GM23338 (cell line): ENCODE results near the gene PSORS1C1. TPM values are rescaled to one million over a fixed set of nuclear protein-coding genes. Genes with fewer than 3 reads are reported as not detected.

ENCODE experiments used
- ATAC-seq: fragments of 200-7000 bp; cut with Tn5 transposase; 3 replicates; pipeline ENCODE4 v1.9.1; 2020
- DNase-seq: peaks from one replicate; pipeline ENCODE4 v3.0.0-alpha.2; 2015; ENCODE audit warnings: low spot score
- H2AFZ ChIP-seq: fragments of 200-600 bp; sonication (generic); 2 replicates; pipeline ENCODE4 v1.8.0; 2016; ENCODE audit warnings: antibody characterized with exemption, mild to moderate bottlenecking, moderate library complexity
- H3F3A ChIP-seq: fragments of 200-600 bp; sonication (generic); replicated peaks from 2 replicates; pipeline ENCODE4 v1.8.0; 2017; ENCODE audit warnings: antibody characterized with exemption, mixed run types, low read depth
- H3K27ac ChIP-seq: fragments of 200-600 bp; sonication (generic); 2 replicates; pipeline ENCODE4 v1.6.1; 2016; ENCODE audit warnings: low read depth
- H3K27me3 ChIP-seq: fragments of 200-600 bp; sonication (generic); 2 replicates; pipeline ENCODE4 v1.8.0; 2016; ENCODE audit warnings: mild to moderate bottlenecking, mixed run types, moderate library complexity; ENCODE audit not compliant: insufficient read depth
- H3K36me3 ChIP-seq: fragments of 200-600 bp; sonication (generic); 2 replicates; pipeline ENCODE4 v1.8.0; 2016; ENCODE audit warnings: mild to moderate bottlenecking; ENCODE audit not compliant: insufficient read depth
- H3K4me1 ChIP-seq: fragments of 200-600 bp; sonication (generic); 2 replicates; pipeline ENCODE4 v1.8.0; 2016; ENCODE audit warnings: mild to moderate bottlenecking, moderate library complexity; ENCODE audit not compliant: insufficient read depth
- H3K4me2 ChIP-seq: fragments of 200-600 bp; sonication (generic); 2 replicates; pipeline ENCODE4 v1.7.1; 2017; ENCODE audit warnings: mixed run types
- H3K4me3 ChIP-seq: fragments of 200-600 bp; sonication (generic); 2 replicates; pipeline ENCODE4 v1.6.1; 2016; ENCODE audit warnings: mixed run types
- H3K79me2 ChIP-seq: fragments of 200-600 bp; sonication (generic); replicated peaks from 2 replicates; pipeline ENCODE4 v1.8.0; 2017; ENCODE audit warnings: mild to moderate bottlenecking; ENCODE audit not compliant: insufficient read depth
- H3K9me2 ChIP-seq: fragments of 200-600 bp; sonication (generic); 2 replicates; pipeline ENCODE4 v1.8.0; 2017; ENCODE audit not compliant: insufficient read depth
- H4K20me1 ChIP-seq: fragments of 200-600 bp; sonication (generic); replicated peaks from 2 replicates; pipeline ENCODE4 v1.8.0; 2017; ENCODE audit warnings: mild to moderate bottlenecking; ENCODE audit not compliant: insufficient read depth
- H3K27ac Mint-ChIP-seq: 2 replicates; pipeline ENCODE4 v1.8.0; 2020; ENCODE audit warnings: inconsistent platforms, mild to moderate bottlenecking, moderate library complexity, mixed read lengths
- H3K27me3 Mint-ChIP-seq: 3 replicates; pipeline ENCODE4 v1.8.0; 2022; ENCODE audit warnings: low read depth, mild to moderate bottlenecking, moderate library complexity, mixed read lengths, inconsistent platforms; ENCODE audit not compliant: insufficient read depth, poor library complexity
- H3K36me3 Mint-ChIP-seq: 3 replicates; pipeline ENCODE4 v1.8.0; 2021; ENCODE audit warnings: low read depth, mild to moderate bottlenecking, inconsistent platforms, moderate library complexity, mixed read lengths
- H3K4me1 Mint-ChIP-seq: 3 replicates; pipeline ENCODE4 v1.8.0; 2020; ENCODE audit warnings: mild to moderate bottlenecking, inconsistent platforms, mixed read lengths
- H3K4me3 Mint-ChIP-seq: 3 replicates; pipeline ENCODE4 v1.8.0; 2021; ENCODE audit warnings: moderate library complexity, mild to moderate bottlenecking, inconsistent platforms, mixed read lengths
- H3K9me3 Mint-ChIP-seq: 3 replicates; pipeline ENCODE4 v1.8.0; 2020; ENCODE audit warnings: moderate library complexity, mild to moderate bottlenecking, inconsistent platforms, mixed read lengths
- CTCF ChIP-seq, 2 experiments: fragments of 200-600 bp in 1 of 2; sonication (generic) in 1 of 2; conservative IDR thresholded peaks; 2 replicates each; pipeline versions ENCODE4 v1.5.1 to v1.6.1; 2016 to 2017; ENCODE audit warnings: antibody characterized with exemption in 2 of 2, low read depth in 2 of 2, mild to moderate bottlenecking in 2 of 2, moderate library complexity in 1 of 2
- ETS1 ChIP-seq: IDR thresholded peaks from 2 replicates; pipeline ENCODE4 v1.6.1; 2016; ENCODE audit warnings: antibody characterized with exemption
- EZH2 ChIP-seq: fragments of 200-600 bp; sonication (generic); IDR thresholded peaks from one replicate; pipeline ENCODE4 v1.8.0; 2017; ENCODE audit warnings: antibody characterized with exemption, mild to moderate bottlenecking, low read depth; ENCODE audit not compliant: unreplicated experiment
- EZH2phosphoT487 ChIP-seq: fragments of 200-600 bp; sonication (generic); IDR thresholded peaks from one replicate; pipeline ENCODE4 v1.8.1; 2018; ENCODE audit warnings: antibody characterized with exemption; ENCODE audit not compliant: unreplicated experiment
- JUNB ChIP-seq: IDR thresholded peaks from one replicate; pipeline ENCODE4 v1.6.1; 2016; ENCODE audit warnings: antibody characterized with exemption; ENCODE audit not compliant: unreplicated experiment
- POLR2AphosphoS5 ChIP-seq: IDR thresholded peaks from 2 replicates; pipeline ENCODE4 v1.6.1; 2016; ENCODE audit warnings: antibody characterized with exemption, low read depth
- REST ChIP-seq: IDR thresholded peaks from one replicate; pipeline ENCODE4 v1.6.1; 2018; ENCODE audit warnings: antibody characterized with exemption; ENCODE audit not compliant: unreplicated experiment
- ZNF331 ChIP-seq: fragments of 250-450 bp; sonication (Bioruptor Pico); IDR thresholded peaks from 2 replicates; pipeline ENCODE4 v1.5.0; 2020; ENCODE audit warnings: low read depth, mild to moderate bottlenecking, moderate library complexity
- ZNF462 ChIP-seq: fragments of 250-450 bp; sonication (Bioruptor Pico); IDR thresholded peaks from 2 replicates; pipeline ENCODE4 v1.5.0; 2020; ENCODE audit warnings: mild to moderate bottlenecking, moderate library complexity
- polyA plus RNA-seq: library from polyadenylated mRNA; unstranded; fragments of >200 nt; fragmentation: Nextera tagmentation; extraction: Ambion mirVana; gene quantifications from 2 replicates; pipeline ENCODE4 v1.2.1, GENCODE V29; 2016
- total RNA-seq: library from RNA; depleted of rRNA; stranded (reverse); fragments of >200 nt; shearing (Covaris generic); gene quantifications from 2 replicates; pipeline ENCODE4 v1.2.3, GENCODE V29; 2014

The PSORS1C1 gene
- total and polyA plus RNA-seq, 2 experiments from 2014 or later, result not detected

- TF ChIP-seq REST, result no peak
Observed at GRCh38 chr6:31152781-31153180, 38.2 kb downstream of the PSORS1C1 start (continued).

DNA sequence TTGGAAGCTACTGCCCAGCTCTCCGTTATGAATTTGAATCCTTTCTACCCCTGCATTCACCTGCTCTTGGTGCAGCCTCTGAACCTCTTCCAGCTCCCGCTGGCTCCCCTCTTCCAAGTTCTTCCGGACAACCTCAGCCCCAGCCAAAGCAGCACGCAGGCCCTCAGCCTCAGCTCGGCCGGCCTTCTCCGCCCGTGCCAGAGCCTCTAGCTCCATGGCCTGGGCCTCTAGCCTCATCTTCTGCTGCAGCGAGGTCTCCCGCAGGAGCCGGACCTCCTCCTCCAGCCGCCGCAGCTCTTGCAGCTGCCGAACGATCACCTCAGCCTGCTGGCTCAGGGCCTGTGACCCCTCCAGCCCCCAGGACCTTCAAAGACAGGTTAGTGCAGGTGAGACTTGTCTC lies 39.8 kb downstream of the PSORS1C1 start:
- Mint-ChIP-seq H3K4me1 (peaks cover 17% of the 10 kb centered on the region), H3K9me3 (no peaks in the 10 kb centered on the region), H3K27me3 (peaks cover 14% of the 10 kb centered on the region), H3K4me3 (no peak overlapping the region), H3K36me3 (peaks cover 57% of the 10 kb centered on the region), H3K27ac (no peak overlapping the region)
- H3K27ac ChIP-seq, result no peak overlapping the region
- H4K20me1 ChIP-seq, result no peaks in the 10 kb centered on the region
- no peak overlapping the region for H2AFZ ChIP-seq
- peaks cover 14% of the 10 kb centered on the region for H3K4me1 ChIP-seq
- H3K79me2 ChIP-seq, result 0 out of 2 replicates have a peak, but pooled peaks cover 3% of the 10 kb centered on the region
- ATAC-seq (no peak), DNase-seq (no peak)
- no peaks in the 10 kb centered on the region for H3K27me3 ChIP-seq
- H3K4me2 ChIP-seq, result no peak overlapping the region
- H3F3A ChIP-seq, result peaks cover 9% of the 10 kb centered on the region
- peaks cover 2% of the 10 kb centered on the region; the same call in 1 of the 2 replicates for H3K36me3 ChIP-seq
- no peak overlapping the region for H3K4me3 ChIP-seq
- no peaks in the 10 kb centered on the region for H3K9me2 ChIP-seq
- no peak for TF ChIP-seq EZH2phosphoT487
- no peak for TF ChIP-seq JUNB
- TF ChIP-seq ZNF462 (CRISPR knock-in tag), result no peak
- TF ChIP-seq ZNF331 (CRISPR knock-in tag), result no peak
- TF ChIP-seq ETS1, result no peak
- TF ChIP-seq POLR2AphosphoS5, result no peak
- TF ChIP-seq EZH2, result no peak
- TF ChIP-seq CTCF (conservative IDR thresholded peaks at IDR 0.05; ENCODE audit: low read depth in 2 of 2), result no peak
